ENCODE results near the gene NPAS3. TPM values are rescaled to one million over a fixed set of nuclear protein-coding genes. Genes with fewer than 3 reads are reported as not detected.

Gene NPAS3
- total RNA-seq, 1 experiment from 2014 or later = 15.6 TPM

- no peak for DNase-seq (ENCODE audit: low spot score)
- Histone ChIP-seq H3K4me1 (ENCODE audit: insufficient read depth, low read length, poor library complexity, severe bottlenecking) (no peaks in the 10 kb centered on the region), H3K27me3 (replicated peaks; ENCODE audit: insufficient read depth, low read depth, low read length, poor library complexity) (no peaks in the 10 kb centered on the region), H3K27ac (ENCODE audit: low read depth, low read length, poor library complexity, severe bottlenecking) (no peak overlapping the region), H3K4me3 (ENCODE audit: low read depth, low read length, poor library complexity, severe bottlenecking) (no peak overlapping the region), H3K36me3 (ENCODE audit: insufficient read depth, low read length, poor library complexity, severe bottlenecking) (no peaks in the 10 kb centered on the region), H3K9me3 (ENCODE audit: low read depth, low read length, poor library complexity, severe bottlenecking) (no peaks in the 10 kb centered on the region)
- ChIA-PET CTCF (no interaction called here), POLR2A (ENCODE audit: low non-redundant PET) (no interaction called here)
- BruUV-seq (replicated peaks) = no TSS peak
- TF ChIP-seq EZH2 (IDR thresholded peaks at IDR 0.05; ENCODE audit: borderline replicate concordance, low read depth, low read length, poor library complexity, severe bottlenecking) = no peak
- TF ChIP-seq, protein P1, sequence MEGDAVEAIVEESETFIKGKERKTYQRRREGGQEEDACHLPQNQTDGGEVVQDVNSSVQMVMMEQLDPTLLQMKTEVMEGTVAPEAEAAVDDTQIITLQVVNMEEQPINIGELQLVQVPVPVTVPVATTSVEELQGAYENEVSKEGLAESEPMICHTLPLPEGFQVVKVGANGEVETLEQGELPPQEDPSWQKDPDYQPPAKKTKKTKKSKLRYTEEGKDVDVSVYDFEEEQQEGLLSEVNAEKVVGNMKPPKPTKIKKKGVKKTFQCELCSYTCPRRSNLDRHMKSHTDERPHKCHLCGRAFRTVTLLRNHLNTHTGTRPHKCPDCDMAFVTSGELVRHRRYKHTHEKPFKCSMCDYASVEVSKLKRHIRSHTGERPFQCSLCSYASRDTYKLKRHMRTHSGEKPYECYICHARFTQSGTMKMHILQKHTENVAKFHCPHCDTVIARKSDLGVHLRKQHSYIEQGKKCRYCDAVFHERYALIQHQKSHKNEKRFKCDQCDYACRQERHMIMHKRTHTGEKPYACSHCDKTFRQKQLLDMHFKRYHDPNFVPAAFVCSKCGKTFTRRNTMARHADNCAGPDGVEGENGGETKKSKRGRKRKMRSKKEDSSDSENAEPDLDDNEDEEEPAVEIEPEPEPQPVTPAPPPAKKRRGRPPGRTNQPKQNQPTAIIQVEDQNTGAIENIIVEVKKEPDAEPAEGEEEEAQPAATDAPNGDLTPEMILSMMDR (conservative IDR thresholded peaks at IDR 0.05; ENCODE audit: low read depth, low read length) = no peak
- intact Hi-C loops (cut with micrococcal nuclease; ENCODE audit: unreplicated experiment) = no loop called here
Observed at GRCh38 chr14:33738491-33738890, 799.8 kb downstream of the NPAS3 start.

- TF ChIP-seq, protein P1 (conservative IDR thresholded peaks at IDR 0.05; ENCODE audit: low read depth, low read length) = no peak
- TF ChIP-seq EZH2 (IDR thresholded peaks at IDR 0.05; ENCODE audit: borderline replicate concordance, low read depth, low read length, poor library complexity, severe bottlenecking) = no peak
- no TSS peak for BruUV-seq (replicated peaks)
- intact Hi-C loops (cut with micrococcal nuclease; ENCODE audit: unreplicated experiment) = no loop called here
- Histone ChIP-seq H3K36me3 (ENCODE audit: insufficient read depth, low read length, poor library complexity, severe bottlenecking) (no peaks in the 10 kb centered on the region), H3K9me3 (ENCODE audit: low read depth, low read length, poor library complexity, severe bottlenecking) (no peaks in the 10 kb centered on the region), H3K4me3 (ENCODE audit: low read depth, low read length, poor library complexity, severe bottlenecking) (no peak overlapping the region), H3K27ac (ENCODE audit: low read depth, low read length, poor library complexity, severe bottlenecking) (no peak overlapping the region), H3K4me1 (ENCODE audit: insufficient read depth, low read length, poor library complexity, severe bottlenecking) (no peaks in the 10 kb centered on the region), H3K27me3 (replicated peaks; ENCODE audit: insufficient read depth, low read depth, low read length, poor library complexity) (no peaks in the 10 kb centered on the region)
- ChIA-PET POLR2A (ENCODE audit: low non-redundant PET) (no interaction called here), CTCF (no interaction called here)
- DNase-seq (ENCODE audit: low spot score) = no peak
Observed at GRCh38 chr14:33740531-33740930, 801.9 kb downstream of the NPAS3 start.

DNA sequence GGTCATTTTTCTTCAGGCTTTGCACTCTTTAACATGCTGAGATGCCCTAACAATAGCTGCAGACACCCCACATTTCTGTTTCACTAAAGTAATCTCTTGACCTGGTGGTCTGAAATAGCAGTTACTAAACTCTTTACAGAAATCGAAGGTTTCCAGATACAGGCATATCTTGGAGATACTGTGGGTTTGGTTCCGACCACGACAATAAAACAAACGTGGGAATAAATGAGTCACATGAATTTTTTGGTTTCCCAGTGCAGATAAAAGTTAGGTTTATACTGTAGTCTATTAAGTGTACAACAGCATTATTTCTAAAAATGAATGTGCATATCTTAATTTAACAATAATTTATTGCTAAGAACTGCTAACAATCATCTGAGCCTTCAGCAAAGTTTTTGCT, 803.5 kb downstream of the NPAS3 start:
- CTCF ChIA-PET = no interaction called here

More for the DNA sequence above, 803.5 kb downstream of the NPAS3 start:
- intact Hi-C loops (cut with micrococcal nuclease; ENCODE audit: unreplicated experiment) = no loop called here
- Histone ChIP-seq H3K36me3 (ENCODE audit: insufficient read depth, low read length, poor library complexity, severe bottlenecking) (no peaks in the 10 kb centered on the region), H3K4me3 (ENCODE audit: low read depth, low read length, poor library complexity, severe bottlenecking) (no peak overlapping the region), H3K9me3 (ENCODE audit: low read depth, low read length, poor library complexity, severe bottlenecking) (no peaks in the 10 kb centered on the region), H3K27ac (ENCODE audit: low read depth, low read length, poor library complexity, severe bottlenecking) (no peak overlapping the region), H3K4me1 (ENCODE audit: insufficient read depth, low read length, poor library complexity, severe bottlenecking) (no peaks in the 10 kb centered on the region), H3K27me3 (replicated peaks; ENCODE audit: insufficient read depth, low read depth, low read length, poor library complexity) (no peaks in the 10 kb centered on the region)
- POLR2A ChIA-PET (ENCODE audit: low non-redundant PET) = no interaction called here
- no peak for DNase-seq (ENCODE audit: low spot score)
- TF ChIP-seq EZH2 (IDR thresholded peaks at IDR 0.05; ENCODE audit: borderline replicate concordance, low read depth, low read length, poor library complexity, severe bottlenecking) = no peak
- TF ChIP-seq, protein P1 (conservative IDR thresholded peaks at IDR 0.05; ENCODE audit: low read depth, low read length) = no peak
- BruUV-seq (replicated peaks) = no TSS peak
